Activated CD4-positive, alpha-beta T cell treated with anti-CD3 and anti-CD28 coated beads for 24 hours (primary cell): Measurements from ENCODE around the gene CX3CR1.
"Not testable (repeated sequence)": the region's sequence is repeated elsewhere in the genome, so short reads cannot be mapped to it uniquely, and the experiment has no call there.

Source experiments
- DNase-seq, 2 donors: peaks; one replicate each; pipeline ENCODE4 v3.0.0-alpha.2; 2020; ENCODE audit warnings: low read depth in 2 of 2

CX3CR1 gene

GRCh38 chr3:39267631-39268548 is 11.9 kb downstream of the CX3CR1 start:
- peak; percentile 50 to 57 for DNase-seq

DNA sequence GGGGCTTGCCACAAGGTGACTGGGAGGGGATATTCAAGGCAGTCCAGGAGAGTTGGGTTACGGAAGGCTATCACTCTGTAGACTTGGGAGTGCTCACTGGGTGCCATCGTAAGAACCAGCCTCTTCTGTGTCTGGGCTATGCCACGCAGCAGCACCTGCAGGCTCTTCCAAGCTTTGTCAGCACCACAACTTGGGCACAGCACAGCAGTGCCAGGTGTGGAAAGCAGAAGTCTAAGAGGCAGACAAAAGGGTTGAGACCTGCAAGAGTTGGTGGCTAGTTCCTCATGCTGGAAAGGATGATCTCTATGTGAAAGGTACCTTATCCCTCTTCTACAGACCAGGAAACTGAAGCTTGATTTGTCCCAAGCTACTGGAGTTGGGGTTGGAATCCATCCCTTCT is 15.8 kb downstream of the CX3CR1 start:
- no peak for DNase-seq

DNA sequence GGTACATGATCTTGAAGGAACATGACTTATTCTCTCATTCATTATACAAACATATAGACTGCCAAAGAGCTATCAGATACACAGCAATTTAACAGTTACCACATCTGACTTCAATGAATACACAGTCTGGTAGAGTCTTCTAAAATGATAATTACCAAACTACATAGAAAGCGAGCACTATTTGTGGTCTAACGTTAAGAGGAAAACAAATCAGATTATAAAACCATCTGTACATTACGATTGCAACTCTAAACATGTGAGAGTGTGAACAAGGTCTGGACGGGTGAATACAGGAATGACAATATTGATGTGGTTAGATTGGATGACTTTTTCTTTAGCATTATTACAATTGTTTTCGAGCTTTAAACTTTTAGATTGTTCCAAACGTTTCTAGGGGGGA is 16.3 kb downstream of the CX3CR1 start:
- no peak for DNase-seq

DNA sequence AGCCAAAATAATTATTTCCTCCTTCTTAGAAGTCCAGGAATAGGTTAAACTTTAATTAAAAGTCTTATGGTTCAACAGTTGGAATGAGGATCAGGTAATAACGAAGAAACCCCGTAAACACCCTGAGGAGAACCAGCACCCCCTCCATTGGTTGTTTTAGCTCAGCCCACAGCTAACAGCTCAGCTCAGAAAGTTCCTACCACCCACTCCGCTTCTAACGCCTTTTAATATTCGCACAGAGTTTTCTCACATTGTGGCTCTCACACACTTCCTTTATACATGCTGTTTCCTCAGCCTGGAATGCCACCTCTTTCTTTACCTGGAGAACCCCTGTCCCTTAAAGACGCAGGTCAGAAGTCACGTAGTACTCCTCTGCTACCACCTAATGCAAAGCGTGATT is 17.0 kb downstream of the CX3CR1 start:
- no peak for DNase-seq

DNA sequence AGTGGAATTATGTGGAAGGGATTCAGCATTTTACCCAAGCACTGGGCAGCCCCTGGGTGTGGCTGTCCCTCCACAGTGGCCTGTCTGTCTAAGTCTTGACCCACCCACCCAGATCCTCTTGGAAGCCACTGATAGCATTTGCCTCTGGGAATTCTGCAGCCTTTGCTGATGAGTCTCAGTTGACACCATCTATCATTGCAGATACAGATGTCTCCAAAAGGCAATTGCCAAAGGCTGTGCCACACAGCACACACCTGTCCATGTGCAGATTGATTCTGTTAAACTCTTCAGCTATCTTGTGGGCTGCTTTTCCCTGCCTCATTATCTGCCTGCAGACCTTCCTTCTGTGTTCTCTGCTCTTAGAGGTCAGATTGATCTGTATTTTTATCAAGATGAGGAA is 18.1 kb downstream of the CX3CR1 start:
- DNase-seq = no peak

- DNase-seq = no peak
Measured at GRCh38 chr3:39260957-39261356, 18.9 kb downstream of the CX3CR1 start.

DNA sequence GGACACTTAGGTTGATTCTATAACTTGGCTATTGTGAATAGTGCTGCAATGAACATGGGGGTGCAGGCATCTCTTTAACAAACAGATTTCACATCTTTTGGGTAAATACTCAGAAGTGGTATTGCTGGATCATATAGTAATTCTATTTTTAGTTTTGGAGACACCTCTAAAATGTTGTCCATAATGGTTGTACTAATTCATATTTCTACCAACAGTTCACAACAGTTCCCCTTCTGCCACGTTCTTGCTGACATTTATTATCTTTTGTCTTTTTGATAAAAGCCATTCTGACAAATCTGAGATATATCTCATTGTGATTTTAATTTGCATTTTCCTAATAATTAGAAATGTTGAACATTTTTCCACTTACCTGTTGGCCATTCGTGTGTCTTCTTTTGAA is 19.5 kb downstream of the CX3CR1 start:
- no peak for DNase-seq

GRCh38 chr3:39255503-39256325 is 24.1 kb downstream of the CX3CR1 start:
- DNase-seq = peak in 1 of 2 donors; percentile 15

- no peak for DNase-seq
Measured at GRCh38 chr3:39254806-39255449, 24.9 kb downstream of the CX3CR1 start.

GRCh38 chr3:39251576-39251975 is 28.3 kb downstream of the CX3CR1 start:
- DNase-seq = no peak

- DNase-seq = no peak
Measured at GRCh38 chr3:39250116-39250747, 29.6 kb downstream of the CX3CR1 start.

DNA sequence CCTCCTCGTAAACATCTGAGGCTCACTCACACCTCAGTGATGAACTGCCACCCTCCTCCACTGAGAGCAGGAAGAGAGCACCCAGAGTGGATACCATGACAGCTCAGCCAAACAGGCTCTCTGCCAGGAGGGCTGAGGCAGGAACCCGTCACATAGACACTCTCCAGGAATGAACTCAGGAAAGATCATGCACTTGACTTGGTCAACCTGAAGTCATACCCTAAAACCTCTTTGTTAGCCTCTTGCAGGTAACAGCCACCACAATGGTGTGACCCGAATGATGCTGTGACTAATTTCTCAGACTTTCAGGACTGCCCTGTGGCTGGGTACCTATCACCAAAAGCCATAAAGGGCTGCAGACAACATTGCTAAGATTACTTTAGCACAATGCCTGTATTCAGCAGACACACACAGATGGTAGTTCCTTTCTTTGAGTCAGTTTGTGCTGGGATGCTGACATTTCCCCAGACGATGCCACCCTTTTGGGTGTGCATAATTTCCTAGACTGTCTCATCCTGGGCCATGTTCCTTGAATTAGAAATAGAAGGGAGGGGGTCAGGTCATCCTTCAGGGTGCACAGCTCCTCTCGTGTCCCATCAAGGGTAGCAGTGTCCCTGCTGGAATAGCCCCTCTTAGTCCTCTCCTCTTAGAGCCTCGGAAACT is 30.3 kb downstream of the CX3CR1 start:
- DNase-seq = no peak

GRCh38 chr3:39241561-39241960 is 38.3 kb downstream of the CX3CR1 start:
- no peak for DNase-seq

DNA sequence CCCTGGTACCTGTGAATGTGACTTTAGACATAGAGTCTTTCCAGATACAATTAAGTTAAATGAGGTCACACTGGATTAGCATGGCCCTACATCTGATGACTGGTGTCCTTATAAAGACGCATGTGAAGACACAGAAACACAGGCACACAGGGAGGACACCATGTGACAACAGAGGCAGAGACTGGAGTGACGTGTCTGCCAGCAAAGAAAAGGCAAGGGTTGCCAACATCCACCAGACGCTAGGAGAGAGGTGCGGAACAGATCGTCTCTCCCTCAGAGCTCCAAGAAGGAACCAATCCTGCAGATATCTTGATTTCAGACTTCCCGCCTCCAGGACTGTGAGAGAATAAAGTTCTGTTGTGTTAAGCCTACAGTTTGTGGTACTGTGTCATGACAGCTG is 42.8 kb downstream of the CX3CR1 start:
- DNase-seq = no peak

DNA sequence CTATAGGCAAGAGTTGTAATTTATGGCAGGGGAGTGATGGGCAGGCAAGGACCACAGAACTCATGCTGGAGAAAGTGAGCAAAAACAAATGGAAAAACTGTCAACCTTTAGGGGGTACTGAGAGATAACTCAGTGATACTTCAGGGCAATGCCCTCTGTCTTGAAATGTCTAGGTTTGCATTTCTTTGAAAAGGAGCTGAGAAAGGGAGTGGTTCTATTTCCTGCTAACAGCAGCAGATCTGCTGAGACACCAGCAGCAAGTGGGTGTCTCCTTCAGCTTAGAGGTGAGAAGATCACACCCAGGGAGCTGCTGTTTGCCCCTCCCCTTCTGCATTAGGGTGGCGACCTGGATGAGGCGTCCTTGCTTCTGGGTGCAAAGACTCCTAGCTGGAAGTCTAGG is 45.2 kb downstream of the CX3CR1 start:
- DNase-seq = no peak

GRCh38 chr3:39232859-39233258 is 47.0 kb downstream of the CX3CR1 start:
- no peak for DNase-seq

DNA sequence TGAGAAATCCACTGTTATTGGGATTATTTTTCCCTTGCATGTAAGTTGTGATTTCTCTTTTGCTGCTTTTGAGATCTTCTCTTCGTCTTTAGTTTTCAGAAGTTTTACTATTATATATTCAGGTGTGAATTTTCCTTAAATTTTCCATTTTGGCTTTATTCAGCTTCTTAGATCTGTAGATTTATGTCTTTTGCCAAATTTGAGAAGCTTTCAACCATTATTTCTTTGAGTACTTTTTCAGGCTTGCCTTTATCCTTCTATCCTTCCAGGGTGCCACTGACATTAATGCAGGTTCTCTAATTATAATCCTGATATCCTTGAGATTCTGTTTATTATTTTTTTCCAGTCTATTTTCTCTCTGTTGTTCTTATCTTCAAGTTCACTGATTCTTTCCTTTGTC is 49.4 kb downstream of the CX3CR1 start:
- DNase-seq = no peak

DNA sequence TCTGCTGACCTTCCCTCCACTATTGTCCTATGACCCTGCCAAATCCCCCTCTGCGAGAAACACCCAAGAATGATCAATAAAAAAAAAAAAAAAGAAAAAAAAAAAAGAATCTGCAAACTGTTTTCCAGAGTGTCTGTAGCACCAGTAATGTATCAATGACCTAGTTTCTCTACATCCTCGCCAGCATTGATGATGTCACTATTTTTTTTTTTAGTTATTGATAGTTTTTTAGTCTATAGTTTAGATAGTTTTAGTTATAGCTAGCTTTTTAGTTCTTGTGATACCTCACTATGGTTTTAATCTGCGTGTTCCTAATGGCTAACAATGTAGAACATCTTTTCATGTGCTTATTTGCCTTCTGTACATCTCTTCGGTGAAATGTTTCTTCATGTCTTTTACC is 51.3 kb downstream of the CX3CR1 start:
- DNase-seq = no peak

- DNase-seq = not testable (repeated sequence)
Measured at GRCh38 chr3:39227596-39227995, 52.2 kb downstream of the CX3CR1 start.

- no peak for DNase-seq
Measured at GRCh38 chr3:39226106-39226741, 53.6 kb downstream of the CX3CR1 start.

- DNase-seq = no peak
Measured at GRCh38 chr3:39224288-39224687, 55.5 kb downstream of the CX3CR1 start.
